ENCODE data around the gene CHORDC1. TPM values are rescaled to one million over a fixed set of nuclear protein-coding genes. Genes with fewer than 3 reads are reported as not detected.

The CHORDC1 gene
- total and polyA plus RNA-seq, 2 of the 13 experiments (the other 11 are each of a cell fraction or from before 2014, with no cell fraction given) = 19.1 to 73.5 TPM

DNA sequence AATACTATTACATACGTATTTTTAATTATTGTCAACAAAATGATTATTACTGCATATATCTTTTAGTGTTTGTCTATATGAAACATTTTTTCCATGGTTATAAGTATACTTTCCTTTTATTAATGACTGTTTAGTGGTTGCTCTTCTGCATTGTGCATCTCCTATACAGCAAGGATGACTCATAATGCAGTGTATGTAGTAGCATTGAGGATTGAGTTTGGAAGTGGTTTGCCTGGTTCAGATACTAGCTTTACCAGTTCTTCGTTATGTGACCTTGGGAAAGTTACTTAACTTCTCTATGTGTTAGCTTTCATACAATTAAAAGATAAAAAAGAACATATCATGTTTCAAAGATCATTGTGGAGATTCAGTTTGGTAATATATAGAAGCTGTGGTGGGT is 44.1 kb downstream of the CHORDC1 start (continued):
- no peak for TF ChIP-seq KDM3A (CRISPR knock-in tag; IDR thresholded peaks at IDR 0.05; ENCODE audit: low read depth)

DNA sequence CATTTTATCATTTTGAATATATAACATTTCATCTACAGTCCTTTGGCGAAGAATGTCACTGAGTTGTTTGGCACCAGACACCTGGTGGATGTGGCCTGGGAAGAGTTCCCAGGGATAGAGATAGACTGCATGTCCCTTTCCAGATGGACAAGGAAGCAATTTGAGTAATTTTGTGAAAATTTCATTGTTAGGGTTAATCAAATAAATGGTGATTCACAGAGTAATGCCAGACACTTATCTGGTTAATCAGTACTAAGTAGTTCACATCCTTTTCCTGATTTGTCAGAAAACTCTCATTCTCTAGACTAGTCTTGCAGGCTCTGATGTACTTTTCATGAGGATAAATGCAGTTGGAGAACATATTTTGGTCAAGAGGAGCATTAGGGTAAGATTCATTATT is 46.8 kb downstream of the CHORDC1 start:
- ATAC-seq = no peak
- intact Hi-C loops (cut with micrococcal nuclease; ENCODE audit: unreplicated experiment) = no loop called here

DNA sequence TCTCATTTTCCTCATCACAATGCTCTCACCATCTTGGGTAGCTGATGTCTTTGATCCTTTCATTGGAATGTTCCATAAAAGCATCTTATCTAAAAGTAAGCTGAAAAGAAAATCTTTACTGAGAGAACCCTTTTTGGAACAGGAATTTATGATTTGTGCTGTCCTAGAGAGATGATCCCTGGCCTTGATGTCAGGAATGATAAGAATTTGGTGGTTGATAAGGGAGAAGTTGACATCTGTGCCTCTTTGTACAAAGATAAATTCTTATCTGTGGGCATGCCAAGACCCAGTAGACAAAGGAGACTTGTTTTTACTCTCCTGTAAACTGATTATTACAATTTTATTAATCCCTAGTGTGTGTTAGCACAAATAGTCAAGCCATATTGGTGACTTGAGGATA is 51.5 kb downstream of the CHORDC1 start:
- ChIA-PET CTCF (ENCODE audit: low intra/inter-chr PET ratio, low total read pairs) (no interaction called here), POLR2A (no interaction called here)
- Histone ChIP-seq H3K4me2 (ENCODE audit: low read depth, low read length) (no peak overlapping the region), H3K4me1 (ENCODE audit: insufficient read depth, low read length) (peaks cover 13% of the 10 kb centered on the region), H3K9me3 (ENCODE audit: low read length) (no peaks in the 10 kb centered on the region), H3K36me3 (replicated peaks in 1 of 2; ENCODE audit: control insufficient read depth in 1 of 2, insufficient read depth in 2 of 2, low read length in 2 of 2) (no peaks in the 10 kb centered on the region), H2AFZ (ENCODE audit: low read length) (no peak overlapping the region), H3K9ac (ENCODE audit: insufficient read depth, low read depth, low read length) (no peak overlapping the region), H3K79me2 (ENCODE audit: insufficient read depth, low read length) (no peaks in the 10 kb centered on the region), H3K4me3 (replicated peaks in 1 of 3; ENCODE audit: insufficient read depth in 1 of 3, low read depth in 2 of 3, low read length in 3 of 3) (no peak overlapping the region), H3K27me3 (ENCODE audit: control insufficient read depth in 1 of 2, insufficient read depth in 2 of 2, low read length in 2 of 2) (no peaks in the 10 kb centered on the region), H4K20me1 (ENCODE audit: insufficient read depth, low read length) (no peaks in the 10 kb centered on the region), H3K27ac (ENCODE audit: extremely low read length, insufficient read depth, low read length) (no peak overlapping the region)
- peak; percentile 60; the same call in 1 of the 2 replicates for TF ChIP-seq ISL2 (CRISPR knock-in tag; IDR thresholded peaks at IDR 0.05)
- TF ChIP-seq, protein P1, sequence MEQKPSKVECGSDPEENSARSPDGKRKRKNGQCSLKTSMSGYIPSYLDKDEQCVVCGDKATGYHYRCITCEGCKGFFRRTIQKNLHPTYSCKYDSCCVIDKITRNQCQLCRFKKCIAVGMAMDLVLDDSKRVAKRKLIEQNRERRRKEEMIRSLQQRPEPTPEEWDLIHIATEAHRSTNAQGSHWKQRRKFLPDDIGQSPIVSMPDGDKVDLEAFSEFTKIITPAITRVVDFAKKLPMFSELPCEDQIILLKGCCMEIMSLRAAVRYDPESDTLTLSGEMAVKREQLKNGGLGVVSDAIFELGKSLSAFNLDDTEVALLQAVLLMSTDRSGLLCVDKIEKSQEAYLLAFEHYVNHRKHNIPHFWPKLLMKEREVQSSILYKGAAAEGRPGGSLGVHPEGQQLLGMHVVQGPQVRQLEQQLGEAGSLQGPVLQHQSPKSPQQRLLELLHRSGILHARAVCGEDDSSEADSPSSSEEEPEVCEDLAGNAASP (CRISPR knock-in tag; IDR thresholded peaks at IDR 0.05; ENCODE audit: borderline replicate concordance) = no peak
- peak; percentile 55; the same call in 1 of the 2 replicates for TF ChIP-seq NCOA2 (CRISPR knock-in tag; IDR thresholded peaks at IDR 0.05)
- no peak for TF ChIP-seq IRX3 (CRISPR knock-in tag; IDR thresholded peaks at IDR 0.05; ENCODE audit: borderline replicate concordance, low read depth)
- no peak for TF ChIP-seq FOXM1 (CRISPR knock-in tag; IDR thresholded peaks at IDR 0.05)
- TF ChIP-seq, protein P2, sequence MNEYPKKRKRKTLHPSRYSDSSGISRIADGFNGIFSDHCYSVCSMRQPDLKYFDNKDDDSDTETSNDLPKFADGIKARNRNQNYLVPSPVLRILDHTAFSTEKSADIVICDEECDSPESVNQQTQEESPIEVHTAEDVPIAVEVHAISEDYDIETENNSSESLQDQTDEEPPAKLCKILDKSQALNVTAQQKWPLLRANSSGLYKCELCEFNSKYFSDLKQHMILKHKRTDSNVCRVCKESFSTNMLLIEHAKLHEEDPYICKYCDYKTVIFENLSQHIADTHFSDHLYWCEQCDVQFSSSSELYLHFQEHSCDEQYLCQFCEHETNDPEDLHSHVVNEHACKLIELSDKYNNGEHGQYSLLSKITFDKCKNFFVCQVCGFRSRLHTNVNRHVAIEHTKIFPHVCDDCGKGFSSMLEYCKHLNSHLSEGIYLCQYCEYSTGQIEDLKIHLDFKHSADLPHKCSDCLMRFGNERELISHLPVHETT (CRISPR knock-in tag; conservative IDR thresholded peaks at IDR 0.05) = no peak
- TF ChIP-seq TCF7 (IDR thresholded peaks at IDR 0.05; ENCODE audit: low read depth) = peak; percentile 52
- no peak for TF ChIP-seq SOX13 (IDR thresholded peaks at IDR 0.05)
- peak in 1 of 2 experiments; percentile 38; a peak in 2 of 4 replicates for TF ChIP-seq SOX13 (CRISPR knock-in tag; conservative IDR thresholded peaks at IDR 0.05 in 1 of 2, IDR thresholded peaks at IDR 0.05 in 1 of 2)
- TF ChIP-seq ZNF546 (CRISPR knock-in tag; conservative IDR thresholded peaks at IDR 0.05) = no peak
- no peak for TF ChIP-seq ZNF543 (CRISPR knock-in tag; IDR thresholded peaks at IDR 0.05)
- no peak for TF ChIP-seq ARNT (IDR thresholded peaks at IDR 0.05)
- peak; percentile 79 for DNase-seq (ENCODE audit: low spot score)
- BruUV-seq (replicated peaks) = no TSS peak
- ATAC-seq = peak; percentile 63
- in situ Hi-C loops (cut with HindIII; ENCODE audit: extremely low pct_ligation_motif_present, low pct_unique_long_range_greater_than_20kb) (no loop called here), intact Hi-C loops (cut with micrococcal nuclease; ENCODE audit: unreplicated experiment) (no loop called here)
- no peak for FAIRE-seq

More for the DNA sequence above, 46.8 kb downstream of the CHORDC1 start:
- Histone ChIP-seq H3K79me2 (ENCODE audit: insufficient read depth, low read length) (no peaks in the 10 kb centered on the region), H3K4me3 (replicated peaks in 1 of 3; ENCODE audit: insufficient read depth in 1 of 3, low read depth in 2 of 3, low read length in 3 of 3) (no peak overlapping the region), H4K20me1 (ENCODE audit: insufficient read depth, low read length) (no peaks in the 10 kb centered on the region), H3K27ac (ENCODE audit: extremely low read length, insufficient read depth, low read length) (no peak overlapping the region), H3K9ac (ENCODE audit: insufficient read depth, low read depth, low read length) (no peak overlapping the region), H3K4me2 (ENCODE audit: low read depth, low read length) (no peak overlapping the region), H3K4me1 (ENCODE audit: insufficient read depth, low read length) (peaks cover 12% of the 10 kb centered on the region), H2AFZ (ENCODE audit: low read length) (no peak overlapping the region), H3K27me3 (ENCODE audit: control insufficient read depth in 1 of 2, insufficient read depth in 2 of 2, low read length in 2 of 2) (no peaks in the 10 kb centered on the region), H3K9me3 (ENCODE audit: low read length) (no peaks in the 10 kb centered on the region), H3K36me3 (replicated peaks in 1 of 2; ENCODE audit: control insufficient read depth in 1 of 2, insufficient read depth in 2 of 2, low read length in 2 of 2) (no peaks in the 10 kb centered on the region)
- ChIA-PET CTCF (ENCODE audit: low intra/inter-chr PET ratio, low total read pairs) (no interaction called here), POLR2A (no interaction called here)
- TF ChIP-seq, protein P3, sequence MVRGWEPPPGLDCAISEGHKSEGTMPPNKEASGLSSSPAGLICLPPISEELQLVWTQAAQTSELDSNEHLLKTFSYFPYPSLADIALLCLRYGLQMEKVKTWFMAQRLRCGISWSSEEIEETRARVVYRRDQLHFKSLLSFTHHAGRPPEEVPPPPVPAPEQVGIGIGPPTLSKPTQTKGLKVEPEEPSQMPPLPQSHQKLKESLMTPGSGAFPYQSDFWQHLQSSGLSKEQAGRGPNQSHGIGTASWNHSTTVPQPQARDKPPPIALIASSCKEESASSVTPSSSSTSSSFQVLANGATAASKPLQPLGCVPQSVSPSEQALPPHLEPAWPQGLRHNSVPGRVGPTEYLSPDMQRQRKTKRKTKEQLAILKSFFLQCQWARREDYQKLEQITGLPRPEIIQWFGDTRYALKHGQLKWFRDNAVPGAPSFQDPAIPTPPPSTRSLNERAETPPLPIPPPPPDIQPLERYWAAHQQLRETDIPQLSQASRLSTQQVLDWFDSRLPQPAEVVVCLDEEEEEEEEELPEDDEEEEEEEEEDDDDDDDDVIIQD (CRISPR knock-in tag; IDR thresholded peaks at IDR 0.05; ENCODE audit: low read depth) = no peak
- TF ChIP-seq KDM4B (CRISPR knock-in tag; IDR thresholded peaks at IDR 0.05) (no peak), ZMYM2 (CRISPR knock-in tag; IDR thresholded peaks at IDR 0.05) (no peak)
- FAIRE-seq (no peak), DNase-seq (ENCODE audit: low spot score) (no peak)
- WGBS (ENCODE audit: low lambda C conversion rate) = 94% methylated on average over 1 of the region's 1 CpG
- BruUV-seq (replicated peaks) = no TSS peak
- in situ Hi-C loops (cut with HindIII; ENCODE audit: extremely low pct_ligation_motif_present, low pct_unique_long_range_greater_than_20kb) = no loop called here
